Measurements from ENCODE around the gene IGSF3.

IGSF3 gene

GRCh38 chr1:116545359-116545705 lies 122.2 kb downstream of the IGSF3 start:
- no peak for TF ChIP-seq CTCF (IDR thresholded peaks at IDR 0.05; ENCODE audit: low read depth, low read length)
- DNase-seq (ENCODE audit: extremely low read depth, low read depth), result no peak

GRCh38 chr1:116544588-116545358 lies 122.8 kb downstream of the IGSF3 start:
- TF ChIP-seq CTCF (IDR thresholded peaks at IDR 0.05; ENCODE audit: low read depth, low read length), result no peak
- DNase-seq (ENCODE audit: extremely low read depth, low read depth), result no peak

GRCh38 chr1:116540088-116540487 lies 127.4 kb downstream of the IGSF3 start:
- no peak for TF ChIP-seq CTCF (IDR thresholded peaks at IDR 0.05; ENCODE audit: low read depth, low read length)
- DNase-seq (ENCODE audit: extremely low read depth, low read depth), result no peak

GRCh38 chr1:116538544-116538943 lies 129.0 kb downstream of the IGSF3 start:
- no peak for DNase-seq (ENCODE audit: extremely low read depth, low read depth)
- TF ChIP-seq CTCF (IDR thresholded peaks at IDR 0.05; ENCODE audit: low read depth, low read length), result no peak

- no peak for DNase-seq (ENCODE audit: extremely low read depth, low read depth)
- no peak for TF ChIP-seq CTCF (IDR thresholded peaks at IDR 0.05; ENCODE audit: low read depth, low read length)
Observed at GRCh38 chr1:116537898-116538297, 129.6 kb downstream of the IGSF3 start.

- no peak for DNase-seq (ENCODE audit: extremely low read depth, low read depth)
- TF ChIP-seq CTCF (IDR thresholded peaks at IDR 0.05; ENCODE audit: low read depth, low read length), result no peak
Observed at GRCh38 chr1:116537040-116537831, 130.3 kb downstream of the IGSF3 start.

- DNase-seq (ENCODE audit: extremely low read depth, low read depth), result no peak
- TF ChIP-seq CTCF (IDR thresholded peaks at IDR 0.05; ENCODE audit: low read depth, low read length), result no peak
Observed at GRCh38 chr1:116534014-116534739, 133.4 kb downstream of the IGSF3 start.

Data from AG09319 (cell line).